ENCODE results near the gene MEDAG.
"Not testable (repeated sequence)": the region's sequence is repeated elsewhere in the genome, so short reads cannot be mapped to it uniquely, and the experiment has no call there.

Gene MEDAG

GRCh38 chr13:30910676-30911075 lies 4.6 kb downstream of the MEDAG start:
- no peak for DNase-seq

- DNase-seq, result no peak
Measured at GRCh38 chr13:30915691-30916541, 9.8 kb downstream of the MEDAG start.

DNA sequence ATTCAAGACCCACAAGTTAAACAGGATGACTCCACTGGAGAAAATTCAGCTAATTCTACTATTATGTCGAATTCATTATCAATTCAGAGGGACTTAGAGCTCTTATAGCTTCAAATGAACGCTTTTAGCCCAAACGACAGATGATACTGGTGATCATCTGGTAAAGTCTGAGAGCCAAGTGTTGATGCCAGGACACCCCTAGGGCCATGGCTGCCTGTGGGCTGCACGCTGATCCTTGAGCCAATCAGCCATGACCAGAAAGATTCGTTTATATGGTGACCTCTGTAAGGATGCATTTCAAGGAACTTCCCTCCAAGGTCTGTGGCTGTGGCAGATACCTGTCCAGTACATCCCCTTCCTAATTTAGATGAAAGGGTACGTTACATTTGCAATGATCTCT lies 10.9 kb downstream of the MEDAG start:
- no peak for DNase-seq

- DNase-seq, result no peak
Measured at GRCh38 chr13:30918662-30919405, 12.8 kb downstream of the MEDAG start.

DNA sequence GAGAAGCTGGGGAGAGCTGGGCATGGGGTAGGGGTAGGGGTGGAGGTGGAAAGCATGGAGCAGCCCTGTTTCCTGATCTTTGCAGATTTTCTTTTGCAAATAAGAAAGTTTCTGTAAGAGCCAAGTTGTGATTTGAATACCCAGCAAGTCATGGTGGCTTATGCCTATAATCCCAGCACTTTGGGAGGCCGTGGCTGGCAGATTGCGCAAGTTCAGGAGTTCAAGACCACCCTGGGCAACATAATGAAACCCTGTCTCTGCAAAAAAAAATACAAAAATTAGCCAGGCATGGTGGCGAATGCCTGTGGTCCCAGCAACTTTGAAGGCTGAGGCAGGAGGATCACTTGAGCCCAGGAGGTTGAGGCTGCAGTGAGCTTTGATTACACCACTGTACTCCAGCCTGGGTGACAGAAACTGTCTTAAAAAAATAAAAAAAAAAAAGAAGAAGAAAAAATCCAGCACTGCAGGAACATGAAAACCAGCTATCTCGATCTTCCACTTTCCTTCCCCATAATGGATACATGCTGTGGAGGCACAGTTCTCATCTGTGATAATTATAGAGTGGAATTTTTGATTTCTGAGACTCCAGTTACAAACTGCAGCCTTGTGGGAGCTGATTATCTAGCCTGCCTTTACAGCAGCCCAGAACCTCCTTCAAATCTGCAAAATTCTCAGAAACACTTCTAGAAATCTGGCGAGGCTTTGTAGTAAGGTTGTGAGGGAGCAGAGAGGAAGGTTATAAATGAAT lies 14.3 kb downstream of the MEDAG start:
- DNase-seq, result no peak

GRCh38 chr13:30923418-30923817 lies 17.3 kb downstream of the MEDAG start:
- no peak for DNase-seq

- no peak for DNase-seq
Measured at GRCh38 chr13:30924721-30925120, 18.6 kb downstream of the MEDAG start.

DNA sequence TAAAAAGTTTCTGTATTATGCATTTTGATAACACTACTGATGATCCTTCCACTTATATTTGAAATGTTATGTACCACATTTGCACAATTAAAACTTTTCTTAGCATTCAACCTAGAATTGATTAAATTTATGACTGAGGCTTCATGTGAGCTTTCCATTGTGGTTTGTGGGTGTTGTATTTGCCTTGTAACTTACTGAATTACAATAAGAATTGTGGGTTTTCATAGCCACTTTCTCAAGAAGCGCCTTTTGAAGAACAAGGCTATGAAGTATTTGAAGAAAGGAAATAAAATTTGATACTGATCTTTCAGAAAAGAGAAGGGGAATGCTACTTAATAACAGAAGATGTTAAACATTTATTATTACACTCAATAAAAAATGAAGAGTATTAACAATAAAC lies 19.4 kb downstream of the MEDAG start:
- no peak for DNase-seq

DNA sequence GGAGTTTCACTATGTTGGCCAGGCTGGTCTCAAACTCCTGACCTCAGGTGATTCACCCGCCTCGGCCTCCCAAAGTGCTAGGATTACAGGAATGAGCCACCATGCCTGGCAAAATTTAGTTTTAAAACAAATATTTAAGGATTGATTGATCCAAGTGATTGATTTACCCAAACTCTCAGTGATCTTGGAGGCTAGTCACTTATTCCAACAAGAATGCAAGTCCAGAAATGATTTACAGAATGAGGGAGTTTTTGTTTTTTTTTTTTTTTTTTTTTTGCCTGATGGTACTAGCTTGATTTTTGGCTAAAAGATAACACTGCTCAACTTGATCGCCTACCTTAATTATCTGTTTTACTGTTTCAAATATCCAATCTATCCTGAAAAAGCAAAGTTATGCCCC lies 20.7 kb downstream of the MEDAG start:
- DNase-seq, result no peak

DNA sequence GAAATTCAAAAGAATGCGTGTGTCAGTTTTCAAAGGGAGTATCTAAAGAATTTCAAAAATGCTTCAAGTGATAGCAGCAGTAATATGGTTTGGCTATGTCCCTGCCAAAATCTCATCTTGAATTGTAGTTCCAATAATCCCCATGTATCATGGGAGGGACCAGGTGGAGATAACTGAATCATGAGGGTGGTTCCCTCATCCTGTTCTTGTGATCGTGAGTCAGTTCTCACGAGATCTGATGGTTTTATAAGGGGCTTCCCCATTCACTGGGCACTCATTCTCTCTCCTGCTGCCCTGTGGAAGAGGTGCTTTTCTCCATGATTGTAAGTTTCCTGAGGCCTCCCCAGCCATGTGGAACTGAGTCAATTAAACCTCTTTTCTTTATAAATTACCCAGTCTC lies 21.1 kb downstream of the MEDAG start:
- not testable (repeated sequence) for DNase-seq

GRCh38 chr13:30927595-30927994 lies 21.5 kb downstream of the MEDAG start:
- DNase-seq, result no peak

GRCh38 chr13:30928978-30929377 lies 22.9 kb downstream of the MEDAG start:
- no peak for DNase-seq

DNA sequence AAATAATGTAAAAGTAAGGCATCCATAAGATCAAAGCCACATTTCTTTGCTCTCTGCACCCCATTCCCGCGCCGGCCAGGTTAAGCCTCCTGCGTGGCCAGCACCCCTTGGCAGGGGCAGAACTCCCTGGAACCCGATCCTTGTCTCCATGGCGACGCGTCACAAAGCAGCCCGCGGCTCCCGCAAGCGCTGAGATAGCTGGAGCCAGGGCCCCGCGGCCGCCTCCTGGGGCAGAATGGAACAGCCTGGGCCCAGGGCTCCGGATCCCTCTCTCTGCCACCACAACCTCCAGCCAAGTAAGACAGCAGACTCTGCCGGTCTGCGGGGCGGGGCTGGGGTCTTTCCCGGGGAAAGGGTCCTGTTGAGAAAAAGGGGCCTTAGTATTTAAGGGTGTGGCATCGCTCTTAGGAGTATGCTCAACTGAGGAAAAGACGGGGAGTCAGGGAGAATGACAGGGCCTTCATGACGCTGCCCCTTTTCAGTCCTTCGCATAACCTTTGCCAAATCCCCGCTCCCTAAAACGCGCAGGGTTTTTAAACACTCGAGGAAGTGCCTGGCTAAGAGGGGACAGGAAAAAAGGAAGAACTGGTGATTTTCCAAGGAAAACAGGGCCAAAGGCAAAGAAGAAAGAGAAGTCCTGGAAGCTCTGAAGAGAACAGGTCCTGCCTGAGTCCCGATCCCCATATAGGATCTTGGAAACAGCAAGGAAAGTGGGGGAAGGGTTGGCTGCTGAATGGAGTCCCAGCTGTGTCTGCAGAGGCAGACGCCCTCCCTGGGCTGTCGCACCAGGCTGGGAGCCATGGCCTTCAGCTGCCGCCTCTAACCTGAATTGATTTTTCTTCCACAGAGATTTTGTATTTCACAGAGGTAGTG lies 26.6 kb downstream of the MEDAG start, which contains the start of gene TEX26:
Gene TEX26, plus strand, starts transcription at position 176 of the 873 bp plus-strand sequence. Its CDS starts 60 bp downstream, at position 236.
- DNase-seq, result no peak

DNA sequence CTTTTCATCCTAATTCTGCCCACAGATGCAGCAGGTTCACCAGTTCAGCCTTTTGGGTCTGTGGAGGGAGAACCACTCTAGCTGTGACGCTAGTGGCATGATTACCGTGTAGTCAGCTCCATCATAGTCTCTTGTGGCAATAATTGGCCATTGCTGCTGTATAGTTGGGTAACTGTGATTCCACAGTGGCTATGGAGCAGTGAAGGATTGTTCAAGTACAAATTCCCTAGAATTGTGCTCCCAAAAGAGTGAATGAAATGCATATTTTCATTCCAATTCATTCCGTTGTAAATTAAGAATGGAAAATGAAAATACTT lies 27.2 kb downstream of the MEDAG start:
- DNase-seq, result no peak

- no peak for DNase-seq
Measured at GRCh38 chr13:30934381-30934780, 28.3 kb downstream of the MEDAG start.

DNA sequence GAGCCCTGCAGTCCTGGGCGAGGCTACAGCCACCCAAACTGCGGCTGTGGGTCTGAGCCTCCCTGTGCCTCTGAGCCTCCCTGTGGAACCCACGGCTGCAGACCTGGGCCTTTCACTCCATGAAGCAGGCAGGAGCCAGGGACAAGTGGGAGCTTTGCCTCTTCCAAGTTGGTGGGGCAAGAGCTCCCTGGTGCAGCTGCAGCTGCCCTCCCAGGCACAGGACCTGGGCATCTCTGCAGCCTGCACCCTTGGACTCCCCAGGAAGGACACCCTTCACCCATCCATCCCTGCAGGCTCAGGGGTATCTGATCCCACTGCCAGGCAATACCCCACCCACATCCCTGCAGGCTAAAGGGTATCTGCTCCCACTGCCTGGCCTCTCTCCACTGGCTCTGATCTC lies 28.7 kb downstream of the MEDAG start:
- no peak for DNase-seq

DNA sequence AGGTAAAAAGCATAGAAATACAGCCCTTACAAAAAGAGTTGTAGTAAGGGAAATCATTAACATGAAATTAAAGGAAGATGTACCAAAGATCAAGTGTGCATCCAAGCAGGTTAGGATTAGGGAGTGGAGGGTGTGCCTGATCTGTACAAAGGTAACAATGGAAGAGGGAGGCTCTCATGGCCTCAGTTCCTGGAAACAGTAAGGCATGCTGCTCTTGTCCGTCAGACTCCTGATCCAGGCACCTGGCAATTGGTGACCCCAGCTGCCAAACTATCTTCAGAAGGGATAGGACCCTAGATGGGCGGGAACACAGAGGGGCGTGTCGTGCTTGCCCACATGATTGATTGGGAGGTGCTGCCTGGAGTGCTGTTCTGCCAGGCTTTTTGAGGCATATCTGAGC lies 30.9 kb downstream of the MEDAG start:
- no peak for DNase-seq

- no peak for DNase-seq
Measured at GRCh38 chr13:30943881-30944280, 37.8 kb downstream of the MEDAG start.

- DNase-seq, result no peak
Measured at GRCh38 chr13:30957258-30957943, 51.3 kb downstream of the MEDAG start.

DNA sequence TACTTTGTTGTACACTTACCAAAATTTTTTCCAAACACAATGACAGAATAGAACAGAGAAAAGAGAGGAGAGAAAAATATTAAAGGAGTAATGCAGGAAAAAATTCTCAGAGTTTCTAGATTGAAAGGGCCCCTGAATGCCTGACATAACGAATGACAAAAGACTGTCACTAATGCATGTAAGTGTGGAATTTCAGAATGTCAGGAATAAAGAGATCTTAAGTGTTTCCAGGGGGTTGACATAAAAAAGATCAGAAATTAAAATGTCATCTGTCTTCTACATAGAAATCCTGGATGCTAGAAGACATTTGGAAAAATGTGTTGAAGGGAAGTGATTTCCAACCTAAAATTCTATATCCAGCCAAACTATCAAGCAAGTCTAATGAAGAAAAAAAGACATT lies 53.6 kb downstream of the MEDAG start:
- DNase-seq, result no peak

DNA sequence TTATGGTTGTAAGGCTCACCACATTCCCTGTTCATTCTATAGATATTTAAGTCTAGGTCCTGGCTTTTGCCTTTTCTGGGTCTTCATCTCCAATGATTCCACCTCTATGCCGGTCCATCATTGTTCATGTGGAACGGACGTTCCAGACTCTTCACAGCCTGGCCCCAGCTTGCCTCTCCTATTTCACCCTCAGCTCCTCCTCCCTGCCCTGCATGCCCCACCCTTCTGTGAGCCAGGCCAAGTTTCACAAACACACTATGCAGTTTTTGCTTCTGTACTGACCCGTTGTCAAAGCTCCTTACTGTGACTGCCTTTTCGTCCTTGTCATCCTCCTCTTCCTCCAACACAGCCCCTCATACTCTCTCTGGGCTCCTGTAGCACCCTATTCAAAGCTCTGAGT lies 57.7 kb downstream of the MEDAG start:
- DNase-seq, result no peak

DNA sequence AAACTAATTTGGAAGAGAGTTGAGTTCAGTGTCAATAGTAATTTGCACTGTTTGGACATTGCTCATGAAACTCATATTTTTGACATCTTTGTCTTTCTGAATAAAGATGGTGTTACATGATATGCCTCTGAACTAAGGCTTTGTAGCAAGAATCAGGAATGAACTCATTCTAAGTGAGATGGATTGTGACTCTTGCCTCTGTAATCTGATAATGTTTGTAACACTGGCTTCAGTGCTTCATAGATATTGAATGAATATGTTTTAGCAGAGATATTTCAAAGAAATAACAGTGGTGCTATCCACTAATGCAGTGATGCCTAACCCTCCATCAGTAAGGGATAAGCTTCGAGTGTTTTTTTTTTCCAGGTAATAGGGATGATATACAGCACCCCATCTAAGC lies 59.3 kb downstream of the MEDAG start:
- DNase-seq, result no peak

Data from activated effector memory CD4-positive, alpha-beta T cell treated with Interleukin-2 at 50 U/mL for 16 hours (primary cell).